HL-60 (cell line): ENCODE measurements around the gene UCP2.

Experiments used
- GABPA ChIP-seq: IDR thresholded peaks from 2 replicates; pipeline ENCODE4 v1.6.1; 2012; ENCODE audit warnings: low read depth
- POLR2AphosphoS5 ChIP-seq: IDR thresholded peaks from 2 replicates; pipeline ENCODE4 v1.6.1; 2012; ENCODE audit warnings: low read depth
- TF ChIP-seq, protein P1 (sequence below): IDR thresholded peaks from one replicate; pipeline ENCODE4 v1.5.1; 2011; ENCODE audit warnings: low read length, control low read depth, inconsistent platforms; ENCODE audit not compliant: insufficient read depth
- TF ChIP-seq, protein P2 (sequence below): IDR thresholded peaks from 2 replicates; pipeline ENCODE4 v1.6.1; 2012; ENCODE audit warnings: low read depth; ENCODE audit not compliant: insufficient replicate concordance

DNA sequence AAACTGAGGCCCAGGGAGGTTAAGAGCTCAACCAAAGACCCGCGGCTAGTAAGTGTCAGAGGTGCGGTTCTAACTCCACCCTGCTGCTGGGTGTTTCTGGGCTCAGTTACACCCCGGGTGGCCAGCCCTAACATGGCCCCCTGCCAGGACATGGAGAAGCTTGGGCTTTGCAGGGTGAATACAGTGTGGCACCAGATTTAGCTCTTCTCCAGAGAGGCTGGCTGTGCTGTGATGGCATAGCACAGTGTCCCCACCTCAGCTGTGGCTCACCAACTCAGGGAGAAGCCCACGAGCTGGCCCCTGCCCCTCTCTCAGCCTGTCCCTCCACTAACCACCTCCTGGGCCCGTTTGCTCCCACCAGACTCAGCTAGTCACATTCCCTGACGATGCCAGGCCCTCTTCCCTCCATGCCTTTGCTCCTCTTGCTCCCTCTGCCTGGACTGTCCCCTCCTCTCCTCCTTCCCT is 19.2 kb upstream of the UCP2 start:
- TF ChIP-seq POLR2AphosphoS5 (no peak), GABPA (no peak)
- TF ChIP-seq, protein P1, sequence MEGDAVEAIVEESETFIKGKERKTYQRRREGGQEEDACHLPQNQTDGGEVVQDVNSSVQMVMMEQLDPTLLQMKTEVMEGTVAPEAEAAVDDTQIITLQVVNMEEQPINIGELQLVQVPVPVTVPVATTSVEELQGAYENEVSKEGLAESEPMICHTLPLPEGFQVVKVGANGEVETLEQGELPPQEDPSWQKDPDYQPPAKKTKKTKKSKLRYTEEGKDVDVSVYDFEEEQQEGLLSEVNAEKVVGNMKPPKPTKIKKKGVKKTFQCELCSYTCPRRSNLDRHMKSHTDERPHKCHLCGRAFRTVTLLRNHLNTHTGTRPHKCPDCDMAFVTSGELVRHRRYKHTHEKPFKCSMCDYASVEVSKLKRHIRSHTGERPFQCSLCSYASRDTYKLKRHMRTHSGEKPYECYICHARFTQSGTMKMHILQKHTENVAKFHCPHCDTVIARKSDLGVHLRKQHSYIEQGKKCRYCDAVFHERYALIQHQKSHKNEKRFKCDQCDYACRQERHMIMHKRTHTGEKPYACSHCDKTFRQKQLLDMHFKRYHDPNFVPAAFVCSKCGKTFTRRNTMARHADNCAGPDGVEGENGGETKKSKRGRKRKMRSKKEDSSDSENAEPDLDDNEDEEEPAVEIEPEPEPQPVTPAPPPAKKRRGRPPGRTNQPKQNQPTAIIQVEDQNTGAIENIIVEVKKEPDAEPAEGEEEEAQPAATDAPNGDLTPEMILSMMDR = no peak
- TF ChIP-seq, protein P2, sequence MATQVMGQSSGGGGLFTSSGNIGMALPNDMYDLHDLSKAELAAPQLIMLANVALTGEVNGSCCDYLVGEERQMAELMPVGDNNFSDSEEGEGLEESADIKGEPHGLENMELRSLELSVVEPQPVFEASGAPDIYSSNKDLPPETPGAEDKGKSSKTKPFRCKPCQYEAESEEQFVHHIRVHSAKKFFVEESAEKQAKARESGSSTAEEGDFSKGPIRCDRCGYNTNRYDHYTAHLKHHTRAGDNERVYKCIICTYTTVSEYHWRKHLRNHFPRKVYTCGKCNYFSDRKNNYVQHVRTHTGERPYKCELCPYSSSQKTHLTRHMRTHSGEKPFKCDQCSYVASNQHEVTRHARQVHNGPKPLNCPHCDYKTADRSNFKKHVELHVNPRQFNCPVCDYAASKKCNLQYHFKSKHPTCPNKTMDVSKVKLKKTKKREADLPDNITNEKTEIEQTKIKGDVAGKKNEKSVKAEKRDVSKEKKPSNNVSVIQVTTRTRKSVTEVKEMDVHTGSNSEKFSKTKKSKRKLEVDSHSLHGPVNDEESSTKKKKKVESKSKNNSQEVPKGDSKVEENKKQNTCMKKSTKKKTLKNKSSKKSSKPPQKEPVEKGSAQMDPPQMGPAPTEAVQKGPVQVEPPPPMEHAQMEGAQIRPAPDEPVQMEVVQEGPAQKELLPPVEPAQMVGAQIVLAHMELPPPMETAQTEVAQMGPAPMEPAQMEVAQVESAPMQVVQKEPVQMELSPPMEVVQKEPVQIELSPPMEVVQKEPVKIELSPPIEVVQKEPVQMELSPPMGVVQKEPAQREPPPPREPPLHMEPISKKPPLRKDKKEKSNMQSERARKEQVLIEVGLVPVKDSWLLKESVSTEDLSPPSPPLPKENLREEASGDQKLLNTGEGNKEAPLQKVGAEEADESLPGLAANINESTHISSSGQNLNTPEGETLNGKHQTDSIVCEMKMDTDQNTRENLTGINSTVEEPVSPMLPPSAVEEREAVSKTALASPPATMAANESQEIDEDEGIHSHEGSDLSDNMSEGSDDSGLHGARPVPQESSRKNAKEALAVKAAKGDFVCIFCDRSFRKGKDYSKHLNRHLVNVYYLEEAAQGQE = no peak
